ENCODE data around the gene TDP1. TPM values are rescaled to one million over a fixed set of nuclear protein-coding genes. Genes with fewer than 3 reads are reported as not detected.

The TDP1 gene
- total RNA-seq, 2 donors from 2014 or later: 11.2 to 21.4 TPM

DNA sequence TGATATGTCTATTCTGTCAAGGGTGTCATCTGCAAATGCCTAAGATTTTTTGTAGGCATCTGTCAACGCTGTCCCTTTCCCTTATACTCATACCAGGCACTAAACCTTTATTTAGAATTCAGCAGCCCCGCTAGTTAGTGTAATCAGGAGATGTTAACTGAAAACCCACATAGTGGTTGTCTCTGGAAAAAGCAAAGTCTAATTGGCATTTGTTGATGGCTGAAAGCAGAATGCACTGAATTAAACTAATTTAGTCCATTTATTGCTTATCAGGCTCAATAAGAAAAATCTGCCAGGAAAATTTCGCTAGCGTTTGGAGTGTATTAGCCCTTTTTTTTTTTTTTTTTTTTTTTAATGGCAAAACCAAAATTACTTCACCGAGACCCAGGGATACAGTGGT, 34.5 kb downstream of the TDP1 start:
- H3K36me3 ChIP-seq: peaks cover 23% of the 10 kb centered on the region
- ATAC-seq (ENCODE audit: insufficient number of reproducible peaks, low FRiP score, low read depth): no peak
- no peaks in the 10 kb centered on the region for H3K27me3 ChIP-seq (replicated peaks; ENCODE audit: insufficient read depth)
- DNase-seq (ENCODE audit: low spot score): no peak
- no peaks in the 10 kb centered on the region for H3K4me1 ChIP-seq (ENCODE audit: control insufficient read depth in 1 of 2, low read depth in 2 of 2)
- H3K4me3 ChIP-seq: no peak overlapping the region
- H3K9me3 ChIP-seq: no peaks in the 10 kb centered on the region
- TF ChIP-seq CTCF (IDR thresholded peaks at IDR 0.05): no peak
- no peak overlapping the region for H3K27ac ChIP-seq

- no peaks in the 10 kb centered on the region for H3K27me3 ChIP-seq (replicated peaks; ENCODE audit: insufficient read depth)
- H3K9me3 ChIP-seq: no peaks in the 10 kb centered on the region
- no peak for TF ChIP-seq CTCF (IDR thresholded peaks at IDR 0.05)
- DNase-seq (ENCODE audit: low spot score) (no peak), ATAC-seq (ENCODE audit: insufficient number of reproducible peaks, low FRiP score, low read depth) (no peak)
- H3K27ac ChIP-seq: no peak overlapping the region
- no peaks in the 10 kb centered on the region for H3K4me1 ChIP-seq (ENCODE audit: control insufficient read depth in 1 of 2, low read depth in 2 of 2)
- peaks cover 21% of the 10 kb centered on the region for H3K36me3 ChIP-seq
- H3K4me3 ChIP-seq: no peak overlapping the region
These were observed 35.0 kb downstream of the TDP1 start for GRCh38 chr14:89990623-89991275.

- Histone ChIP-seq H3K9me3 (no peaks in the 10 kb centered on the region), H3K27me3 (replicated peaks; ENCODE audit: insufficient read depth) (no peaks in the 10 kb centered on the region), H3K27ac (no peak overlapping the region), H3K4me1 (ENCODE audit: control insufficient read depth in 1 of 2, low read depth in 2 of 2) (no peaks in the 10 kb centered on the region), H3K36me3 (peaks cover 21% of the 10 kb centered on the region), H3K4me3 (no peak overlapping the region)
- ATAC-seq (ENCODE audit: insufficient number of reproducible peaks, low FRiP score, low read depth) (no peak), DNase-seq (ENCODE audit: low spot score) (no peak)
- TF ChIP-seq CTCF (IDR thresholded peaks at IDR 0.05): no peak
These were observed 36.5 kb downstream of the TDP1 start for GRCh38 chr14:89992273-89992672.

DNA sequence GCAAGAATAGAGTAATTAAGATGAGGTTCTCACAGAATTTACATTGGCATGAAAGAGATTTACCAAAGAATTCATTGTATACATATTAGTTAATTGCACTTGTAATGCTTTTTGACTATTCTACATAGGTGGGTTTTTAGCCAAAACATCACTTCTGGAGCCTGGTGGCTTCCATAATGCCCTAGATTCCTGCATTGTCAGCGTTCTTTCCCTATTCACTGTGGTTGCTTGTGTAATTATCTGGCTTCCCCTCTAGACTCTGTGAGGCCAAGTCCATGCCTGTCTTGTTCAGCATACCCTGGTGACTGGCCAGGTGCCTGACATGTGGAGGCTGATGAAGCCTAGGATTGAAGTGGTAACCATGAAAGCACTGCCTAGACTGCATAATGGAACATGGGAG, 41.2 kb downstream of the TDP1 start:
- Histone ChIP-seq H3K9me3 (no peaks in the 10 kb centered on the region), H3K4me3 (no peak overlapping the region), H3K36me3 (peaks cover 21% of the 10 kb centered on the region), H3K27ac (no peak overlapping the region), H3K27me3 (replicated peaks; ENCODE audit: insufficient read depth) (no peaks in the 10 kb centered on the region), H3K4me1 (ENCODE audit: control insufficient read depth in 1 of 2, low read depth in 2 of 2) (no peaks in the 10 kb centered on the region)
- TF ChIP-seq CTCF (IDR thresholded peaks at IDR 0.05): no peak
- ATAC-seq (ENCODE audit: insufficient number of reproducible peaks, low FRiP score, low read depth) (no peak), DNase-seq (ENCODE audit: low spot score) (no peak)

DNA sequence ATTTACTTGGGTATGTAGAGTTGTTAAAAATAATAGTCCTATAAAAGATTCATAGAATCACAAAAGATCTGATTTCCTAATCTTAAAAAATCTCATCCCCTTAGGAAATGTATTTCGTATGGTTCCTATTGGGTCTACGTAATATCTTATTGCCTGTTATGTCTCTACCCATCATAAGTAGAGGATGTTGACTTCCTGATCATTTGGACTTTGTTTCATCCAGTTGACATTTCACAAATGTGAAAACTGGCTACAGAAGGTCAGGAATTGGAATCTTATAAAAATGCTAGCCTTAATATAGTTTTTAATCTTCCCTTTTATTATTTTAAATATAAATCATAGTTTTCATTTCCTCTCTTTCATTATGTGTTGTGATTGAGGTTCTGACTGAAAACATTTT, 45.2 kb downstream of the TDP1 start:
- TF ChIP-seq CTCF (IDR thresholded peaks at IDR 0.05): no peak

More for the DNA sequence above, 45.2 kb downstream of the TDP1 start:
- Histone ChIP-seq H3K36me3 (peaks cover 5% of the 10 kb centered on the region), H3K27ac (no peak overlapping the region), H3K27me3 (replicated peaks; ENCODE audit: insufficient read depth) (no peaks in the 10 kb centered on the region), H3K4me1 (ENCODE audit: control insufficient read depth in 1 of 2, low read depth in 2 of 2) (no peaks in the 10 kb centered on the region), H3K4me3 (no peak overlapping the region), H3K9me3 (no peaks in the 10 kb centered on the region)
- no peak for ATAC-seq (ENCODE audit: insufficient number of reproducible peaks, low FRiP score, low read depth)
- no peak for DNase-seq (ENCODE audit: low spot score)
